ENCODE results near the gene LDLRAD4. TPM values are rescaled to one million over a fixed set of nuclear protein-coding genes. Genes with fewer than 3 reads are reported as not detected.

The LDLRAD4 gene
- total RNA-seq, 2 donors from 2014 or later = 33.1 to 41.2 TPM

- Histone ChIP-seq H3K36me3 (no peaks in the 10 kb centered on the region), H3K27ac (peak overlapping the region; percentile 37 to 55), H3K4me1 (peaks cover 0 to 52% of the 10 kb centered on the region in 2 donors), H3K9me3 (no peaks in the 10 kb centered on the region), H3K4me3 (no peak overlapping the region), H3K27me3 (no peaks in the 10 kb centered on the region)
- no peak for TF ChIP-seq CTCF (IDR thresholded peaks at IDR 0.05)
- DNase-seq (ENCODE audit: low spot score) = peak; percentile 59
These were observed 320.1 kb downstream of the LDLRAD4 start for GRCh38 chr18:13538630-13539029.

- Histone ChIP-seq H3K27me3 (no peaks in the 10 kb centered on the region), H3K9me3 (no peaks in the 10 kb centered on the region), H3K27ac (peak overlapping the region; percentile 37 to 55), H3K4me1 (peaks cover 0 to 55% of the 10 kb centered on the region in 2 donors), H3K36me3 (no peaks in the 10 kb centered on the region), H3K4me3 (no peak overlapping the region)
- TF ChIP-seq CTCF (IDR thresholded peaks at IDR 0.05) = no peak
- peak; percentile 71 for DNase-seq (ENCODE audit: low spot score)
These were observed 320.5 kb downstream of the LDLRAD4 start for GRCh38 chr18:13539050-13539449.

GRCh38 chr18:13539843-13540476 lies 321.4 kb downstream of the LDLRAD4 start:
- no peak for TF ChIP-seq CTCF (IDR thresholded peaks at IDR 0.05)
- peak; percentile 64 for DNase-seq (ENCODE audit: low spot score)
- H3K27me3 ChIP-seq = no peaks in the 10 kb centered on the region
- no peaks in the 10 kb centered on the region for H3K36me3 ChIP-seq
- H3K9me3 ChIP-seq = no peaks in the 10 kb centered on the region
- peaks cover 0 to 55% of the 10 kb centered on the region in 2 donors for H3K4me1 ChIP-seq
- peak overlapping the region in 1 of 2 donors; percentile 36 for H3K27ac ChIP-seq
- no peak overlapping the region for H3K4me3 ChIP-seq

GRCh38 chr18:13540477-13541182 lies 322.1 kb downstream of the LDLRAD4 start:
- DNase-seq (ENCODE audit: low spot score) = peak; percentile 57
- Histone ChIP-seq H3K27me3 (no peaks in the 10 kb centered on the region), H3K4me3 (no peak overlapping the region), H3K9me3 (no peaks in the 10 kb centered on the region), H3K4me1 (peaks cover 0 to 55% of the 10 kb centered on the region in 2 donors), H3K36me3 (no peaks in the 10 kb centered on the region), H3K27ac (peak overlapping the region in 1 of 2 donors; percentile 14)
- no peak for TF ChIP-seq CTCF (IDR thresholded peaks at IDR 0.05)

- DNase-seq (ENCODE audit: low spot score) = peak; percentile 60
- H3K9me3 ChIP-seq = no peaks in the 10 kb centered on the region
- peaks cover 0 to 55% of the 10 kb centered on the region in 2 donors for H3K4me1 ChIP-seq
- H3K36me3 ChIP-seq = no peaks in the 10 kb centered on the region
- H3K4me3 ChIP-seq = peak overlapping the region in 1 of 2 donors; percentile 5
- TF ChIP-seq CTCF (IDR thresholded peaks at IDR 0.05) = no peak
- H3K27ac ChIP-seq = peak overlapping the region; percentile 64 to 79
- H3K27me3 ChIP-seq = no peaks in the 10 kb centered on the region
These were observed 323.3 kb downstream of the LDLRAD4 start for GRCh38 chr18:13541621-13542519.
